Astrocyte (in vitro differentiated cells and primary cell): ENCODE data around the gene TMIE.

ENCODE experiments used
- CTCF ChIP-seq: IDR thresholded peaks from 2 replicates; pipeline ENCODE4 v1.5.1; 2011; ENCODE audit warnings: low read depth, mild to moderate bottlenecking, inconsistent platforms, low read length, moderate library complexity; ENCODE audit not compliant: insufficient read depth
- EZH2 ChIP-seq: IDR thresholded peaks from 2 replicates; pipeline ENCODE4 v1.6.1; 2012; ENCODE audit warnings: mild to moderate bottlenecking, low read length, inconsistent platforms; ENCODE audit not compliant: insufficient read depth

GRCh38 chr3:46719735-46720271 lies 18.6 kb downstream of the TMIE start:
- TF ChIP-seq CTCF = no peak
- TF ChIP-seq EZH2 = no peak
